Measurements from ENCODE around the gene GUK1. TPM values are rescaled to one million over a fixed set of nuclear protein-coding genes. Genes with fewer than 3 reads are reported as not detected.

The GUK1 gene
- total RNA-seq, 4 donors from 2014 or later = 384 to 510 (median 421) TPM

DNA sequence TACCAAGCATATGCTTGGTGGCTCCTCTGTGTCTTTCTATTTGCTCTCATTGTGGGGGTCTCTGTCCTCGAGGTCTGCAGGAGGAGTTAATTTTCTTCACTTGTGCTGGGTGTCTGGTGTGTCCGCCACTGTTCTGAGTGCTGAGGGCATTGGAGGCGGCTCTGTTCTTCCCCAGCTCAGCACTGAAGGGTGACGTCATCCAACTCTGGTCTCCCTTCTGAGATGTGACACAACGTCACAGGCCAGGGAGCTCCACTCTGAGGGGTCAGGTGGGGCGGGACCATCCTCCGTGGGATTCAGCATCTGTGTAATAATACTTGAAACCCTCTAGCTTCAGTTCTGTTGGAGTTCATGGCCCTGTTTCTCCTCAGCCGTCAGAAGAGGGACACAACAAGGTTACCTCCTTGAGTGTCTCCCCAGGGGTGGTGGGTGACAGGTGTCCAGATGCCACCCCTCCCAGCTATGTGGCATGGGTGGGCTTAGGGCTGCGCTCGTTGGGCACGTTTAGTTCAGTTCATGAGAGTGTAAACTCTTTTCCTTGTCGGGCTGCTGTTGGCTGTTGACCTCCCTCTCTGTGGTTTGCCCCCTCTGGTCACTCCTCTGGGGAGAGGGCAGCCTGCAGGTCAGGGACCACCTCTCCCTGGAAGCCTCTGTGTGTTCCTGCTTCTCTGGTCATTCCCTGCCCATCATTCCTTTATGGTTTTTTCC is 28.6 kb downstream of the GUK1 start:
- H3K27me3 ChIP-seq = no peaks in the 10 kb centered on the region
- TF ChIP-seq POLR2A (IDR thresholded peaks at IDR 0.05) (no peak), POLR2AphosphoS5 (IDR thresholded peaks at IDR 0.05) (no peak), EP300 (IDR thresholded peaks at IDR 0.05) (no peak)
- TF ChIP-seq, protein P1, sequence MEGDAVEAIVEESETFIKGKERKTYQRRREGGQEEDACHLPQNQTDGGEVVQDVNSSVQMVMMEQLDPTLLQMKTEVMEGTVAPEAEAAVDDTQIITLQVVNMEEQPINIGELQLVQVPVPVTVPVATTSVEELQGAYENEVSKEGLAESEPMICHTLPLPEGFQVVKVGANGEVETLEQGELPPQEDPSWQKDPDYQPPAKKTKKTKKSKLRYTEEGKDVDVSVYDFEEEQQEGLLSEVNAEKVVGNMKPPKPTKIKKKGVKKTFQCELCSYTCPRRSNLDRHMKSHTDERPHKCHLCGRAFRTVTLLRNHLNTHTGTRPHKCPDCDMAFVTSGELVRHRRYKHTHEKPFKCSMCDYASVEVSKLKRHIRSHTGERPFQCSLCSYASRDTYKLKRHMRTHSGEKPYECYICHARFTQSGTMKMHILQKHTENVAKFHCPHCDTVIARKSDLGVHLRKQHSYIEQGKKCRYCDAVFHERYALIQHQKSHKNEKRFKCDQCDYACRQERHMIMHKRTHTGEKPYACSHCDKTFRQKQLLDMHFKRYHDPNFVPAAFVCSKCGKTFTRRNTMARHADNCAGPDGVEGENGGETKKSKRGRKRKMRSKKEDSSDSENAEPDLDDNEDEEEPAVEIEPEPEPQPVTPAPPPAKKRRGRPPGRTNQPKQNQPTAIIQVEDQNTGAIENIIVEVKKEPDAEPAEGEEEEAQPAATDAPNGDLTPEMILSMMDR (IDR thresholded peaks at IDR 0.05) = no peak
- no peak overlapping the region for H3K27ac ChIP-seq
- 85% methylated on average over 12 of the region's 12 CpGs for WGBS
- H3K9me3 ChIP-seq = no peaks in the 10 kb centered on the region
- H3K4me1 ChIP-seq = peaks cover 29% of the 10 kb centered on the region
- no peak overlapping the region for H3K4me3 ChIP-seq
- DNase-seq (ENCODE audit: low spot score in 2 of 2) = no peak
- H3K36me3 ChIP-seq = no peaks in the 10 kb centered on the region

- no peak for DNase-seq (ENCODE audit: low spot score in 2 of 2)
Observed at GRCh38 chr1:228169345-228169744, 29.3 kb downstream of the GUK1 start.

DNA sequence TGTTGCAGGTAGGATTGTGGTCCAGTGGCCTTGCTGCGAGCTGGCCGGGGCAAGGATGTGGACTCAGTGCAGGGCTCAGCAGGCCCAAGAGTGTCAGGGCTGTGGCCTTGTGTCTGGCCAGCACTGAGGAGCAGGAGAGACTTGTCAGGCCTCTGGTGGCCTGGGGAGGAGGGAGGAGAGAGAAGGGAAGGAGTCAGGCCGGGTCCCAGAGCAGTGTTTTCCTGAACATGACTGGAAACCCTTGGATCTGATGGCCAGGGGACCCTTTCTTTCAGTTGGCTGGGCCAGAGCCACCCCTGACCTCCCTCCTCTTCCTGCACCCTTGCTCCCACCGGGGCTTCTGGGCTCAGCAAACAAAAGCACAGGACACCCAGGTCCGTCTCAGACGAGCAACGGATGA is 30.6 kb downstream of the GUK1 start:
- H3K27me3 ChIP-seq = no peaks in the 10 kb centered on the region
- TF ChIP-seq POLR2AphosphoS5 (IDR thresholded peaks at IDR 0.05) = no peak
- TF ChIP-seq EP300 (IDR thresholded peaks at IDR 0.05) = no peak
- TF ChIP-seq, protein P1 (IDR thresholded peaks at IDR 0.05) = no peak
- TF ChIP-seq POLR2A (IDR thresholded peaks at IDR 0.05) = no peak
- H3K27ac ChIP-seq = no peak overlapping the region
- 84% methylated on average over 7 of the region's 7 CpGs for WGBS
- DNase-seq (ENCODE audit: low spot score in 2 of 2) = no peak
- H3K36me3 ChIP-seq = peaks cover 6% of the 10 kb centered on the region
- no peak overlapping the region for H3K4me3 ChIP-seq
- H3K4me1 ChIP-seq = peaks cover 26% of the 10 kb centered on the region
- H3K9me3 ChIP-seq = no peaks in the 10 kb centered on the region

More at GRCh38 chr1:228169345-228169744, 29.3 kb downstream of the GUK1 start:
- Histone ChIP-seq H3K36me3 (no peaks in the 10 kb centered on the region), H3K9me3 (no peaks in the 10 kb centered on the region), H3K27me3 (no peaks in the 10 kb centered on the region), H3K27ac (no peak overlapping the region), H3K4me3 (no peak overlapping the region), H3K4me1 (peaks cover 26% of the 10 kb centered on the region)
- no peak for TF ChIP-seq POLR2AphosphoS5 (IDR thresholded peaks at IDR 0.05)
- TF ChIP-seq EP300 (IDR thresholded peaks at IDR 0.05) = no peak
- TF ChIP-seq, protein P1 (IDR thresholded peaks at IDR 0.05) = no peak
- TF ChIP-seq POLR2A (IDR thresholded peaks at IDR 0.05) = no peak
- WGBS = 92% methylated on average over 2 of the region's 2 CpGs

- H3K4me3 ChIP-seq = no peak overlapping the region
- TF ChIP-seq EP300 (IDR thresholded peaks at IDR 0.05) = no peak
- TF ChIP-seq, protein P1 (IDR thresholded peaks at IDR 0.05) = no peak
- H3K27ac ChIP-seq = no peak overlapping the region
- H3K36me3 ChIP-seq = peaks cover 7% of the 10 kb centered on the region
- H3K4me1 ChIP-seq = peaks cover 22% of the 10 kb centered on the region
- DNase-seq (ENCODE audit: low spot score in 2 of 2) = no peak
- no peaks in the 10 kb centered on the region for H3K9me3 ChIP-seq
- no peaks in the 10 kb centered on the region for H3K27me3 ChIP-seq
- WGBS = 73% methylated on average over 6 of the region's 10 CpGs
Observed at GRCh38 chr1:228171221-228171891, 31.3 kb downstream of the GUK1 start.

Measured in suprapubic skin (tissue), 4 donors.